Prostate gland (tissue), 2 donors: ENCODE measurements around the gene POLD2. TPM values are rescaled to one million over a fixed set of nuclear protein-coding genes. Genes with fewer than 3 reads are reported as not detected.
A peak's percentile ranks its signal among the peaks of the same experiment; 100 is the strongest.
"Not testable (repeated sequence)": the region's sequence is repeated elsewhere in the genome, so short reads cannot be mapped to it uniquely, and the experiment has no call there.

Source experiments
- DNase-seq: peaks from one replicate; pipeline ENCODE4 v3.0.0-alpha.2; 2019; ENCODE audit warnings: low spot score
- H3K27ac ChIP-seq, 2 donors: fragments of 200-600 bp; sonication (generic); 2 replicates each; pipeline ENCODE4 v1.5.1; 2017 to 2019
- H3K27me3 ChIP-seq: fragments of 200-600 bp; sonication (generic); replicated peaks from 2 replicates; pipeline ENCODE4 v1.5.1; 2019; ENCODE audit not compliant: insufficient read depth
- H3K36me3 ChIP-seq, 2 donors: fragments of 200-600 bp; sonication (generic); 1 replicate in 1 of 2; 2 replicates in 1 of 2; pipeline versions ENCODE4 v1.5.1 to v1.8.1; 2017 to 2019
- H3K4me1 ChIP-seq: fragments of 200-600 bp; sonication (generic); replicated peaks from 2 replicates; pipeline ENCODE4 v1.5.1; 2019
- H3K4me3 ChIP-seq, 2 donors: fragments of 200-600 bp; sonication (generic); 2 replicates each; pipeline ENCODE4 v1.5.1; 2017 to 2019
- H3K9me3 ChIP-seq: fragments of 200-600 bp; sonication (generic); 2 replicates; pipeline ENCODE4 v1.5.1; 2017
- CTCF ChIP-seq, 4 experiments: fragments of 200-600 bp in 2 of 4; fragments of 450-650 bp in 2 of 4; sonication (generic) in 2 of 4; IDR thresholded peaks; 1 replicate in 3 of 4; 2 replicates in 1 of 4; pipeline ENCODE4 v1.5.1; 2016 to 2019; ENCODE audit warnings: antibody characterized with exemption in 4 of 4, mild to moderate bottlenecking in 2 of 4, moderate library complexity in 2 of 4
- POLR2A ChIP-seq: fragments of 450-650 bp; IDR thresholded peaks from one replicate; pipeline ENCODE4 v1.6.1; 2016; ENCODE audit warnings: antibody characterized with exemption, mild to moderate bottlenecking
- POLR2AphosphoS5 ChIP-seq: sonication (generic); formaldehyde crosslinking; IDR thresholded peaks from one replicate; pipeline ENCODE4 v1.6.1; 2017; ENCODE audit warnings: antibody characterized with exemption
- WGBS: methylation state at CpG from one replicate; pipeline ENCODE4 v1.1.5; 2018; 5-methylcytosine and 5-hydroxymethylcytosine counted together
- intact Hi-C: fragments of 100-400 bp; cut with DNase I; formaldehyde crosslinking; loops from one replicate; pipeline ENCODE4 v1.14.2; 2022
- total RNA-seq, 2 donors: library from RNA; depleted of rRNA; stranded (reverse); fragments of >200 nt; gene quantifications; one replicate each; pipeline ENCODE4 v1.1.0, GENCODE V29; 2016

POLD2 gene
- 10 to 100 TPM; 53.1 to 65.9 TPM for total RNA-seq

DNA sequence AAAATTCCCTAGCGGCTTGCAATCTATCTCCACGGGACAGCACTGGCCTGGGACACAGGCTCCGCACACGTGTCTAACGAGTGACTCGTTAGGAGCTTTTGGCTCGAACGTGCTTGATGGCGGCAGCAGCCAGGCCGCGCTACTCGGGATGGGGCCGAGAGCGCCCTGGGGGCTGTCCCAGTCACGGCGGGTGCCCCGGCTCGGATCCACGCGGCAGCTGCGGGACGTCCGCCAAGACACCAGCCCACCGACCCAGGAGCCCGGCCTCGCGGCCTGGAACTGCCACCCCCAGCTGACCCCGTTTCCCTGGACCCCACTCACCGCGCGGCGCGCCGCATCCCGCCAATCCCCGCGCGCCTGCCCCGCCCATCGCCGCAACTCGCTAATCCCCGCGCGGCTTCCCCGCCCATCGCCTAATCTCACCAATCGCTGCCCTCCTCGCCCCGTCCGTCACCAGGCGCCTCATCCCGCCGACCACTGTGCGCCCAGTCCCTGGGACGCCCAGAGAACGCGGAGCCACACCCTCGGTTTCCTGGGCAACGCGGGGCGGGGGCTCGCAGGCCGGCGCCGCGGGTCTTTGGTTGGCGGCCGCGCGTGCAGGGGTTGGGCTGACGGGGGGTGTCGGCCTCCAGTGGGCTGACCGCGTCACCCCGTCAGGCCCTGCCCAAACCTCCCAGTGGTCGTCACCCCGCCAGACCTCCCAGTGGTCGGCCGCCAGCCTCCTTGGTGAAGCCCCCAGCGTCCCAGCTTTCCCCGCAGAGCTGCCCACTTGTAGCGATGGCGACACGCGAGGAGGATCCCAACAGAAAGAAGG, at the start of gene POLD2:
POLD2 (minus strand) TSS at position 359 of the 814 bp plus-strand sequence. CDS start 1,495 bp downstream, outside the sequence.
- TF ChIP-seq POLR2A = peak; percentile 52
- TF ChIP-seq POLR2AphosphoS5 = peak; percentile 74
- peak in 1 of 4 experiments; percentile 15 for TF ChIP-seq CTCF (IDR thresholded peaks at IDR 0.05)
- Histone ChIP-seq H3K27me3 (no peaks in the 10 kb centered on the region), H3K9me3 (no peaks in the 10 kb centered on the region), H3K36me3 (no peaks in the 10 kb centered on the region), H3K4me3 (peak within 1 kb of the TSS; percentile 73 to 74), H3K27ac (peak within 1 kb of the TSS; percentile 69 to 74), H3K4me1 (peaks cover 7% of the 10 kb centered on the region)
- DNase-seq = peak; percentile 97
- intact Hi-C loops = loop anchor here (2.0 to 5.0 kb wide), 2 partner anchors 41 to 73 kb away; partner anchors contain the start of gene POLM
- under 1% methylated on average over 86 of the region's 86 CpGs for whole genome bisulfite sequencing

- intact Hi-C loops = no loop called here
- peaks cover 5% of the 10 kb centered on the region for H3K27me3 ChIP-seq
- no peak overlapping the region for H3K4me3 ChIP-seq
- no peaks in the 10 kb centered on the region for H3K4me1 ChIP-seq
- DNase-seq = no peak
- WGBS = 76% methylated on average over 6 of the region's 6 CpGs
- TF ChIP-seq POLR2AphosphoS5 (no peak), CTCF (IDR thresholded peaks at IDR 0.05) (no peak), POLR2A (no peak)
- no peaks in the 10 kb centered on the region for H3K36me3 ChIP-seq
- H3K9me3 ChIP-seq = no peaks in the 10 kb centered on the region
- H3K27ac ChIP-seq = no peak overlapping the region
Observed at GRCh38 chr7:44172803-44173424, 49.6 kb upstream of the POLD2 start.

DNA sequence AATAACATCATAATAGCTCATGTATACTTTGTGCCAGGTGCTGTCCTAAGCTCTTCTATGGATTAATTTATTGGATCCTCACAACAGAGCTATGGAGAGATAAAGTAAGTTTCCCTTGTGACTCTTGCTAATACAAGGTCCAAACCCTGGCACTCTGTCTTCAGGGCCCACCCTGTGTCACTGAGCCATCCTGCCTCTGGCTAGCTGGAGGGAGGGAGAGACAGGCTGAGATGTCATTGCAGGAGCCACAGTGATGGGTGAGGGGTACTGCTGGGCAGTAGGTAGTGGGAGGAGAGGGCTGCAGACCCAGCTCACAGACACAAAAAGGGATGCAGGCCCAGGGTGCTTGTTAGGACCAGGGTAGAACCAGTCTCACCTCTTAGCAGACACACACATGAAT, 49.0 kb upstream of the POLD2 start:
- intact Hi-C loops = no loop called here
- DNase-seq = no peak
- Histone ChIP-seq H3K9me3 (no peaks in the 10 kb centered on the region), H3K4me3 (no peak overlapping the region), H3K27me3 (peaks cover 5% of the 10 kb centered on the region), H3K4me1 (no peaks in the 10 kb centered on the region), H3K36me3 (no peaks in the 10 kb centered on the region), H3K27ac (no peak overlapping the region)
- TF ChIP-seq POLR2AphosphoS5 (no peak), POLR2A (no peak), CTCF (IDR thresholded peaks at IDR 0.05) (no peak)

- 95% methylated on average over 9 of the region's 9 CpGs for WGBS
- H3K4me3 ChIP-seq, H3K4me1 ChIP-seq, H3K27ac ChIP-seq, H3K9me3 ChIP-seq, H3K27me3 ChIP-seq, H3K36me3 ChIP-seq, intact Hi-C loops, DNase-seq: not testable (repeated sequence)
Observed at GRCh38 chr7:44171901-44172300, 48.6 kb upstream of the POLD2 start.

DNA sequence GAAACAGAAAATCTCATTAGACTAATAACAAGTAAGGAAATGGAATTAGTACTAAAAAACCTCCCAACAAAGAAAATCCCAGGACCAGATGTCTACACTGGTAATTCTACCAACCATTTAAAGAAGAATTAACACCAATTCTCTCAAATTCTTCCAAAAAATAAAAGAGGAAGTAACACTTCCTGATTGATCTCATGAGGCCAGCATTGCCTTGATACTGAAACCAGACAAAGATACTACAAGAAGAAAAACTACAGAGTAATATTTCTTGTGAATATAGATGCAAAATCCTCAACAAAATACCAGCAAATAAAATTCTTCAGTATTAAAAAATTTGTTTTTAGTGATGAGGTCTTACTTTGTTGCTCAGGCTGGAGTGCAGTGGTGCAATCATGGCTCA, 44.6 kb upstream of the POLD2 start:
- no peak overlapping the region for H3K27ac ChIP-seq
- H3K4me3 ChIP-seq = no peak overlapping the region
- H3K4me1 ChIP-seq = no peaks in the 10 kb centered on the region
- TF ChIP-seq CTCF (IDR thresholded peaks at IDR 0.05) (no peak), POLR2AphosphoS5 (no peak)
- H3K9me3 ChIP-seq = no peaks in the 10 kb centered on the region
- H3K36me3 ChIP-seq = no peaks in the 10 kb centered on the region
- no peak for DNase-seq
- intact Hi-C loops = no loop called here
- no peaks in the 10 kb centered on the region for H3K27me3 ChIP-seq
